ENCODE results near the gene MCM6.
"Not testable (repeated sequence)": the region's sequence is repeated elsewhere in the genome, so short reads cannot be mapped to it uniquely, and the experiment has no call there.

The MCM6 gene

GRCh38 chr2:135818937-135819610 lies 57.2 kb downstream of the MCM6 start:
- DNase-seq = no peak

DNA sequence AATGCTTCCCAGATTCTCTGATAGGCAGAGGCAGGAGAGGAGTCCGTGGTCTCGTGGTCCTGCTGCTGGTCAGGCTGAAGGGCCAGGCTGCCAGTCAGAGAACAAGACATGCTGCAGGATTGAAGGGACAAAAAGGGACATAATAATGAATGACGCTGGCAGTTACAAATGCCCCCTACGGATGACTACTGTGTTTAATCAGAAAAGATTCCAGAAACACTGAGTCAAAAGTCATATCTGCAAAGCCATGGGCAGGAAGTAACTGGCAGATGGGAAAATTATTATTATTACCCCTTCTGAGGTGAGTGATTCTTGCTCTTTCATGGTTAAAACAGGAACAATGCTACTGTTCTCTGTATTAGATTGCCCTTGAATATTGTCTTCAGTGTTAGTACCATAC lies 58.3 kb downstream of the MCM6 start:
- no peak for DNase-seq

DNA sequence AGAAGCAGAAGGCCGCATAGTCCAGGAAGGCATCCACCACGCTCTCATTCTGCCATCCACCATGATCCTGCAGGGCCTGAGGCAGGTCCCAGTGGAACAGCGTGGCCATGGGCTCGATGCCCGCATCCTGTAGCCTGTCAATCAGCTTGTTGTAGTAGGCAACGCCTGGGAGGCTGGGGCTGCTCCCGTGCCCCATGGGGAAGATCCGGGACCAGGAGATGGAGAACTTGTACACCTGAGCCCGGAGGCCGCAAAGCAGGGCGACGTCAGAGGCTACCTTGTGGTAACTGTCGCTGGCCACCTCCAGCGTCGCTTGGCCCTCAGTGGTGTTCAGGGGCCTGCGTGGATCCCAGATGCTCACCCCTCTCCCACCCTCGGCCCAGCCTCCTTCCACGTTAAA lies 58.8 kb downstream of the MCM6 start:
- no peak for DNase-seq

DNA sequence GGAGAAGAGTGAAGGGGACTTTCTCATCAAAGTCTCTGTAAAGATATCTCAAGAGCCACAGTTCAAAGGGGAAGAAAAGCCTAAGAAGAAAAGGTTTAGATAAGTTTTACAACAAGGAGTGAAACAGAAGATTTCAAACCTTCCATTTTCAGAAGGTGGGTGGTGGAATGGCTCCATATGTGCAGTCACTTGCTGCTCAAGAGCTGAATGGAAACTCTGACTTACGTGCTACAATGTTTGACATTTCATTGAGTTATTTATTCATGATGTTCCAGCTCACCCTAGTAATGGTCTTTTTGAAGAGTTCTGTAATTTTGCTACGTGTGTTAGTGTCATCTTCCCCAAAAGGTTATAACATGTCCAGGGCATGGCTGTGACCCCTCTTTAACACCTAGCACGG lies 61.0 kb downstream of the MCM6 start:
- no peak for DNase-seq

DNA sequence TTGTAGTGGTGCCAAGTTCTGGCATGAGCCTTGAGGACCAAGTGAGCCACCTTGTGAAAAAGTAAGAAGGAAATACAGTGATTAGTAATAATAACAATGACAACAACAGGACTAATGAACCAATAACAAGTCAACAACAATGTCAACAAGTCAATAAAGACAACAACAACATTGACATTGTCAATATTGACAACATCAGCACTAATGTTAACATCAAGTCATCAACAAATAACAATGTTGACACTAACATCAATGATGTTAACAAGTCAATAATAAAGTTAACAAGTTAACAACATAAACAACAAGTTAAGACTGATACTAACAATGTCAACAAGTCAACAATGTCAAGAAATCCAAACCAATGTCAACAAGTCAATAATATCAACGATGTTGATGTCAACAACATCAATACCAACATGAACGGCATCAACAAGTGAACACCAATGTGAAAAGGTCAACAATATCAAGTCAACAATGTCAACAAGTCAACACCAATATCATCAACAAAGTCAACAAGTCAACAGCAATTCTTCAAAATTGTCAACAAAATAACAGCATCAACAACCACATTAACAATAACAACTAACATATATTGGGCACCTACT lies 63.2 kb downstream of the MCM6 start:
- no peak for DNase-seq

GRCh38 chr2:135807874-135808273 lies 68.4 kb downstream of the MCM6 start:
- DNase-seq = not testable (repeated sequence)

DNA sequence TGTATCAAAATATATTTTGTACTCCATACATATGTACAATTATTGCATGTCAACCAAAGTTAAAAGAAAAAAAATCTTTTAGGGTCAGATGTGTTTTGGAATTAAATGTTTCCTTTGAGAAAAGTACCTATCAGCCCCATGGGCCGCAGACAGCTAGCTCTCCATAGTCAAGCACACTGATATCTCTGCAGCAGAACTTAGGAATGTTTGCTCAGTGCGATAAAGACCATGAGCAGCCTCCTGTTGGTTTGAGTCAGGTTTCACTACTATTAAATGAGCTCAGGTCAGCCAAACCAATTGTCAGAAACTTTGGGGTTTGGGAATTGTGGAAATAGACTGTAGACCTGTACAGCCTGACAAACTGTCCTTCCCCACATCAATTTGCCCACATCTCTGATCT lies 73.0 kb downstream of the MCM6 start:
- no peak for DNase-seq

DNA sequence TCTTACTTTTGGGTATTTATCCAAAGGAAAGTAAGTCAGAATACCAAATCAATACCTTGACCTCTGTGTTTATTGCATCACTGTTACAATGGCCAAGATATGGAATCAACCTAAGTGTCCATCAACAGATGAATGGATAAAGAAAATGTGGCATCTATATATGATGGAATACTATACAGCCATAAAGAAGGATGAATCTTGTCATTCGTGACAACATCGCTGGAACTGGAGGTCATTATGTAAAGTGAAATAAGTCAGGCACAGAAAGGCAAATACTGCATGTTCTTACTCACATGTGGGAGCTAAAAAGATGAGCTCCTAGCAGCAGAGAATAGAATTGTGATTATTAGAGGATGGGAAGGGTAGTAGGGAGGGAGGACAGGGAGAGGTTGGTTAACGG lies 73.9 kb downstream of the MCM6 start:
- no peak for DNase-seq

DNA sequence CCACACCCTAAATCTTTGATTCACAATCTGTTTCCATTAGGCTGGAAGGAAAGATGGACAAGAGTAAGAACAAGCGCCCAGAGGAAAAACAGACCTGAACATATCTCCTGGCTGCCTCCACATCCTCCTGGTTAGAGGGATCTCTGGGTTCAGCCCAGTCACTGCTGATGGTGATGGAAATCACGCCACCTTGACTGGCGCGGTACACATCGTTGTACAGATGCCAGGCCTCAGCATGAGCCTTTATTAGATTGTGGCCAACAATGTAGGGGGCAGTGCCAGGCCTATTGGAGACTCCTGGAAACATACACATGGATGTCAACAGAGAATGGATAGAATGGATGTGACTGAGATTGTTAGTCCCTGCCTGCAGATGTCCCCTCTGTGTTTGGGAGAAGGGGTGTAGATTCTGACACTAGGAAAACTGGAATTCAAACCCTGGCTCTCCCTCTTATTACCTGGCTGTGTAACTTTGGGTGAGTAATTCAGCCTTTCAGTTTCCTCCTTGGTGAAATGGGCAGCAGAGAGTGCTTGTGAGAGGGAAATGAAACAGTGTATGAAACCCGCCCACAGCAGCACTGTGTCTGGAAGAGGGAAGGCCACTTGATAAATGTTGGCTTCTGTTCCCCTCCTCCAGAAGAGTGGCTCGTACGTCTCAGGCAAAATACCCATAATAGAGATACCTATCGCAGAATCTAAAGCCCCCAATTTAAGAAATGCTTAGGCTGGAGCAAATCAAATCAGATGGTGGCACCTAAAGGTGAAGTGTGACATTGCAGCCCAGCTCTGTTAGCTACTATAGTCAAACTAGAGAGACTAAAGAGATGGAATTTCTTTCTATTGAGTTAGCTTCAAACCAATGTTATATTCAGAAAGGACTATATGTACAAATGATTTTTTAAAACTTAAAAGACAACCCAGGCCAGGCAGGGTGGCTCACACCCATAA lies 75.5 kb downstream of the MCM6 start:
- no peak for DNase-seq

DNA sequence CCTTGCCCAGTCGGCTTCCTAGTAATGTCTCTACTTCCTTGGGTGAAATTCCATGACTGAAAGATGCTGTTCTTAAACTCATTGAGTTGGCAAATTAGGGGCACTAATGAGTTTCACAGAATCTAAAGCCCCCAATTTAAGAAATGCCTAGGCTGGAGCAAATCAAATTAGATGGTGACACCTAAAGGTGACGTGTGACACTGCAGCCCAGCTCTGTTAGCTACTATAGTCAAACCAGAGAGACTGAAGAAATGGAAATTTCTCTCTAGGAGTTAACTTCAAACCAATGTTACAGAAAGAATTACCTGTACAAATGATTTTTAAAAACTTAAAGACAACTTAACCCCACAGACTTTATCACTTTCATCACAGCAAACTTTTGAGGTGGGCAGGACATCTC lies 76.5 kb downstream of the MCM6 start:
- no peak for DNase-seq

DNA sequence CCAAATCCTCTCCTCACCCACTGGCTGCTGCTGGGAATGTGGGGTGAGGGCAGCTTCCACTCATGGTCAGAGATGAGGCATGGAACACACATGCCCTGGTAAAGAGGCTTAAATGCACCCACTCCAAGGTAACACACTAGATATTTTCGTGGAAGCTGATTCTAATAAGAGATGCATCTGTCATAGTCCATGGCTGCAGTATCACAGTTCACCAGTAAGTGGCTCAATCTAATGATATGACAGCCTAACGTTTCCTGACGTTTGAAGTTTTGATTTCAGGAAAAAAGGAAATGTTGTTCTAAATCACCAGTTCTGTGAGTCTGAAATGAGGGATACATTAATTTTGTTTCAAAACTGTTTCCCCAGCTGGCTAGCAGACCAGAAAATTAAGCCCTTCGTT lies 77.5 kb downstream of the MCM6 start:
- DNase-seq = no peak

DNA sequence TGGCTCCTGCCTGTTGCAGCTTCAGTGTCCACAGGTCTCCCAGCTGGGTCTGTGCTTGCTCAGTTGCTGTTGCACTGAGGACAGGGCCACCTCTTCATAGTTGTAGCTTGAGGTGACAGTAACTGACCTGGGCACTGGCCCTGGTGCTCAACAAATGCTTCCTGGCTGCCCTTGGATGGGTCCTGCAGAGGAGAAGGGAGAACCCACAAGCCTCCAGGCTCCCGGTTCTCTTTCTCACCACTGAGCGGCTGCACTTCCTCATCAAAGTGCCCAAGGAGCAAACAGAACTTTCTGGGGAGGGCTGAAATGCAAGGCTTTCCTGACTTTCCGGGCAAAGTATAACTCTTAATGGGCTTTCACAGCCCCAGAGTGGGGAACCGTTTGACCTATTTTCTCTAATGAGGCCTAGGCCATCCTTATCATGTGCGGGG lies 78.0 kb downstream of the MCM6 start:
- no peak for DNase-seq

DNA sequence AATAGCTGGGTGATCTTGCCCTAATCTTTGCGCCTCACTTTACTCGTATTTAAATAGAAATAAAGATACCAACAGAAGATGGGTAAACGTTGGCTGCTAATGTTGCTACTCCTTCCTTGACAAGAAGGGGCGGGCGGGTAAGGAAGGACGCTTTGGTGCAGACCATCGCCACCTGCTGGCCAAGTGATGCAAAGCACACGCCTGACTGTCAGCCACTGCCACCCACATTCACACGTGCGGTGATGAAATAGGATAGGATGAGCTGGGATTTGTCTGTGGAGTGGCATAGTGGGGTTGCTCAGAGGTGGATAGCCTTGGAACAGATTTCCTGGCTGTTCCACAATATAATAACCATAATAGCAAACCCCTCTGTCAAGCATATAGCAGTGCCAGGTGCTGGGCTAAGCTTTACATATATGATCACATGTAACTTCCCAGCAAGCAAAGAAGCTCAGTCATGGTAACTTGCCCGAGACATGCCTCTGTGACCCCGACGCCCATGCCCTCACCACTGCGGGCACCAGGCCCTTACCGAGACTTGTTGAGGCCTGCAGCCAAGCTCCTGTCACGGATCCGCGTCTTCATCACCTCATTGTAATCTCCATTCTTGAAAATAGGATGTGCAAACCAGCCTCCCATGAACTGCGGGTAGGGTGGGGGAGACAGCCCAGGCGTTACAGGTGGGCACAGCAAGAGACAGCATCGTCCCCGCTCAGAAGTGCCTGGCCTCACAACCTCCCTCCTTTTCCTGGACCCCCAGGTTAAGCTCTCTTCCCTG lies 78.6 kb downstream of the MCM6 start:
- peak; percentile 72 for DNase-seq

- no peak for DNase-seq
Observed at GRCh38 chr2:135796606-135797005, 79.6 kb downstream of the MCM6 start.

DNA sequence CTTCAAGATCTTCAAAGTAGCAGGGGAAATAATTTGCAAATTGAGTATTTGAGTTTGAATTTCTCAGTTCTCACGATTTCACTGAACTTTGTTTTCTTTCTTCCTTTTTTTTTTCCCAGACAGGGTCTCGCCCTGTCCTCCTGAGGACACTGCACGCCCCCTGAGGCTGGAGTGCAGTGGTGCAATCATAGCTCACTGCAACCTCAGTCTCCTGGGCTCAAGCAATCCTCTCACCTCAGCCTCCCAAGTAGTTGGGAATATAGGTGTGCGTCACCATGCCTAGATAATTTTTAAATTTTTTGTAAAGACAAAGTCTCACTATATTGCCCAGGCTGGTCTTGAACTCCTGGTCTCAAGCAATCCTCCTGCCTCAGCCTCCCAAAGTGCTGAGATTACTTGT lies 80.6 kb downstream of the MCM6 start:
- DNase-seq = not testable (repeated sequence)

- DNase-seq = peak; percentile 9
Observed at GRCh38 chr2:135792401-135793150, 83.7 kb downstream of the MCM6 start.

DNA sequence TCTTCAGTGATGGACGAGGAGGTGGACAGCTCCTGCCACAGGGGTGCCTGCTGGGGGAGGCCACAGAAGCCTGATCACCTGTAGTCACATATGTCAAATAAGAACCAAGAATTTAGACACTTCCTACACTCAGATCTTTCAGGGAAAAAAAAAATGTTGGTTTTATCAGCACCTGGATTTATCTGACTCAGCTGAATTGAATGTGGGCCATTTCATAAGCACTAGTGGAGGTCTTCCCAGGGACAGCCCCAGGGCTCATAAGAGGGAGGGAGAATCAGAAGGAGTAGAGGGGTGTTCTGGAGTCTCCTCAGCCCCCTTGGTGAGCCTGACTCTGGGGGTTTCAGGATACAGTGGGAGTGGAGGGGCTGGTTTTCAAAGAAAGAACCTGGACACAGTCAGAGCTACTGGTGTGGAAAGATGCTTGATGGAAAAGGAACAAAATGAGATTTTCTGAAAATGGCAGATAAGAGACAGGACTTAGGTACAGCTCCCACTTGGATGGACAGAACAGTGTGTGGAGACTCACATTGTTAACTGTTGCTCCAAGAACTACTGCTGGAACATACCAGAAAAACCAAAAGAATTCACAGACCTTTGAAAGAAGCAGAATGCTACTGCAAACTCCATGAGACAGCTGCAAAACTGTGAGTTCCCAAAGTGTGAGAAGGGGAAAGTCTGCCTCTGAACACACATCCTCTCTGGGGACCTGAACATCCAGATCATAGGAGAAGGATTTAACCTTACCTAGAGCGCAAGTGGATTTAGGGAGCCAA lies 84.6 kb downstream of the MCM6 start:
- no peak for DNase-seq

DNA sequence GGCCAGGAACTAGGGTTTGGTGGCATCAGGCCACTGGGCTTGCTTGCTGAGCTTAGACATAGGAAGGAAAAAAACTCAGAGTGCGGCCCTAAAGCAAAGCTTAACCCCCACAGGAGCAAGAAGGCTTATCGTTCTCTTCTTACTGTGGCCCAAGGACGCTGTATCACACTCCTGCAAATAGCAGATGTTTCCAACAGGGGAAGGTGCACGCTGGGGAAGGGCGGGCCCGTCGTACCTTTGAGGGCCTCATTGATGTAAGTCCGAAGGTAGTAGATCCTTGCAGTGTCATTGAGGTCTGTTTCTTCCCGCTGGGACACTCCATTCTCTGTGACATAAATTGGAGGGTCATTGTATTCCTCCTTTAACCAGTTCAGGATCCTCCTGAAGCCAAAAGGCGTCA lies 85.8 kb downstream of the MCM6 start:
- DNase-seq = no peak

Data from CD4-positive, alpha-beta T cell treated with Interleukin-17A for 1 hour (primary cell).